NCI-H446 treated with DMSO at 0.1 percent for 48 hours (cell line): ENCODE measurements around the gene C4orf46.

Experiments
- DNase-seq: peaks from one replicate; lab custom pipeline; 2025; lab: John Stamatoyannopoulos, UW

Gene C4orf46

DNA sequence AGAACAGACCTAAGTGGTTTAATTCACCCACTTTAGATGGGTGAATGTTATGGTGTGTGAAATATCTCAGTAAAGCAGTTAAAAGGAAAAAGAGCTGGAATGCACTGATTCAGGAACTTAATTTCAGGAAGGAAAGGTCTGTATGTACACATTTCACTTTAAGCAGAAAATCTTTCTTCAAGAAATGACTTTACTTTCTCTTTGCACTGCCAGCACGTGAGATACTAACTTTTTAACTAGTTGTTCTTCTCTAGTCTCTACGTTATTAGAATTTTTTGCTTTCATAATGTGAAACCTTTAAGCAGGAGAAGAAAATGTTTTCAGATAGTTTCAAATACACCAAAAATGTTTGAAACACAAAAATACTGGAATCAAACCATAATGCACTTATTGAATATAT is 18.8 kb downstream of the C4orf46 start:
- DNase-seq, result no peak

- DNase-seq, result no peak
These were observed 22.5 kb downstream of the C4orf46 start for GRCh38 chr4:158649111-158649680.

GRCh38 chr4:158644760-158645159 is 26.9 kb downstream of the C4orf46 start:
- no peak for DNase-seq

GRCh38 chr4:158644356-158644755 is 27.3 kb downstream of the C4orf46 start:
- no peak for DNase-seq

DNA sequence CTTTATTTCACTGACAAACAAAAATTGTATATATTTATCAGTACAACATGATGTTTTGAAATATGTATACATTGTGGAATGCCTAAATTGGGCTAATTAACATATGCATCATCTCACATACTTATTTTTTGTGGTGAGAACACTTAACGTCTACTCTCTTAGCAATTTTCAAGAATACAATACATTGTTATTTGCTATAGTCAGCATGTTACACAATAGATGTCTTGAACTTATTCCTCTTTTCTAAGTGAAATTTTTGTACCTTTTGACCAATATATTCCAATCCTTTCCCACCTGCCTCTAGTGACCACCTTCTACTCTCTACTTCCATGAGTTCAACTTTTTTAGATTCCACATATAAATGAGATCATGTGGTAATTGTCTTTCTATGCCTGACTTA is 35.1 kb downstream of the C4orf46 start:
- no peak for DNase-seq

DNA sequence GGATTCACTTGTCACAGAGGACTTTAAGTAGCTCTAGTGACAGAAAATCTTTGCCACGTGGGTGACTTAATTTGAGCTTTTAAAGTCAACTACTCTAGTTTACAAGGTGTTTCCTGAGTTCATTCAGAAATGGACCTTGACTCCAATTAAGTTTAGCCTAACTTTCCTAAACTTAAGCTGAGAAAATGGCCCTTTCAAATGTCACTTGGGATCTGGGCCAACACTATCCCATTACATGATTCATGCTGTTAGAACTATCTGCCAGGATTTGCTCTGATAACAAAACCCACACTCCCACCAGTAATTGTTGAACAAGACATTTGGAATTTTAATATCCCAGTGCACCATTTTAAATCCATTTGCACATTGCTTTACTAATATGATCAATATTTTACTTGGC is 40.8 kb downstream of the C4orf46 start:
- no peak for DNase-seq

GRCh38 chr4:158625544-158625943 is 46.1 kb downstream of the C4orf46 start:
- no peak for DNase-seq

- peak; percentile 1 for DNase-seq
These were observed 46.7 kb downstream of the C4orf46 start for GRCh38 chr4:158624889-158625478.

DNA sequence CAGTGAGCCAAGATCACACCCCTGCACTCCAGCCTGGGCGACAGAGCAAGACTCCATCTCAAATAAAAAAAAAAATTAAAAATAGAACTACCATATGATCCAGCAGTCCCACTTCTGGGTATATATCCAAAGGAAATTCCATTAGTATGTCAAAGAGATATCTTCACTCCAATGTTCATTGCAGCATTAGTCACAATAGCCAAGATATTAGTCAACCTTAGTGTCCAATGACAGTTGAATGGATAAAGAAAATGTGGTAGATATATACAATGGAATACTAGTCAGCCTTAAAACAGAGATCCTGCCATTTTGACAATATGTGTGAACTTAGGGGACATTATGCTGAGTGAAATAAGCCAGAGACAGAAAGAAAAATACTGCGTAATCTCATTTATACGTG is 49.4 kb downstream of the C4orf46 start:
- DNase-seq, result no peak

DNA sequence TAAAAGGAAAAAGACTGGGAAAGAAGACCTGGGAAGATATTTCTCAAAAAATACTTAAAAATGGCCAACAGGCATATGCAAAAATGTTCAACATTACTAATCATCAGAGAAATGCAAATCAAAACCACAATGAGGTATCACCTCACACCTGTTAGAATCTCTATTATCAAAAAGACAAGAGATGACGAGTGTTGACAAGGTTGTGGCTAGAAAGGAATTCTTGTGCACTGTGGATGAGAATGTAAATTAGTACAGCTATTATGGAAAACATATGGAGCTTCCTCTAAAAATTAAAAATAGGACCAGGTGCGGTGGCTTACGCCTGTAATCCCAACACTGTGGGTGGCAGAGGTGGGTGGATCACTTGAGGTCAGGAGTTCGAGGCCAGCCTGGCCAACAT is 50.0 kb downstream of the C4orf46 start:
- no peak for DNase-seq

GRCh38 chr4:158617956-158618355 is 53.7 kb downstream of the C4orf46 start:
- DNase-seq, result no peak
